GM21423 (cell line): Measurements from ENCODE around the gene LCORL.

Experiments used
- ATAC-seq: cut with Tn5 transposase; IDR thresholded peaks from one replicate; pipeline ENCODE4 v1.9.1; 2021; ENCODE audit warnings: mild to moderate bottlenecking, moderate library complexity; ENCODE audit not compliant: unreplicated experiment

Gene LCORL

GRCh38 chr4:17939054-17939453, 82.5 kb downstream of the LCORL start:
- no peak for ATAC-seq

GRCh38 chr4:17934286-17934685, 87.3 kb downstream of the LCORL start:
- ATAC-seq, result no peak

GRCh38 chr4:17933126-17933525, 88.4 kb downstream of the LCORL start:
- no peak for ATAC-seq

- no peak for ATAC-seq
Measured at GRCh38 chr4:17932041-17932440, 89.5 kb downstream of the LCORL start.

- no peak for ATAC-seq
Measured at GRCh38 chr4:17930256-17930655, 91.3 kb downstream of the LCORL start.

GRCh38 chr4:17924189-17924588, 97.4 kb downstream of the LCORL start:
- no peak for ATAC-seq

GRCh38 chr4:17921451-17921850, 100.1 kb downstream of the LCORL start:
- no peak for ATAC-seq

GRCh38 chr4:17920681-17921080, 100.9 kb downstream of the LCORL start:
- ATAC-seq, result no peak

GRCh38 chr4:17915439-17915838, 106.1 kb downstream of the LCORL start:
- no peak for ATAC-seq

- no peak for ATAC-seq
Measured at GRCh38 chr4:17912011-17912410, 109.5 kb downstream of the LCORL start.

- ATAC-seq, result no peak
Measured at GRCh38 chr4:17911608-17912007, 109.9 kb downstream of the LCORL start.

- no peak for ATAC-seq
Measured at GRCh38 chr4:17898553-17899055, 123.0 kb downstream of the LCORL start.

- no peak for ATAC-seq
Measured at GRCh38 chr4:17895481-17895880, 126.1 kb downstream of the LCORL start.

GRCh38 chr4:17894421-17894820, 127.1 kb downstream of the LCORL start:
- no peak for ATAC-seq

GRCh38 chr4:17889692-17890091, 131.9 kb downstream of the LCORL start:
- ATAC-seq, result no peak

- no peak for ATAC-seq
Measured at GRCh38 chr4:17884511-17884910, 137.0 kb downstream of the LCORL start.

GRCh38 chr4:17884063-17884462, 137.5 kb downstream of the LCORL start:
- no peak for ATAC-seq

- no peak for ATAC-seq
Measured at GRCh38 chr4:17877661-17878060, 143.9 kb downstream of the LCORL start.

- ATAC-seq, result no peak
Measured at GRCh38 chr4:17876943-17877342, 144.6 kb downstream of the LCORL start.

GRCh38 chr4:17875402-17876070, 146.0 kb downstream of the LCORL start:
- ATAC-seq, result peak; percentile 98

GRCh38 chr4:17869327-17869726, 152.2 kb downstream of the LCORL start:
- ATAC-seq, result no peak

- ATAC-seq, result no peak
Measured at GRCh38 chr4:17867276-17867675, 154.3 kb downstream of the LCORL start.

- ATAC-seq, result no peak
Measured at GRCh38 chr4:17866810-17867209, 154.7 kb downstream of the LCORL start.
